CD4-positive, alpha-beta T cell treated with Interleukin-21 for 1 hour (primary cell): ENCODE data around the gene ZSCAN5A.
"Not testable (repeated sequence)": the region's sequence is repeated elsewhere in the genome, so short reads cannot be mapped to it uniquely, and the experiment has no call there.

Experiments used
- DNase-seq: peaks from one replicate; pipeline ENCODE4 v3.0.0-alpha.2; 2020

ZSCAN5A gene

DNA sequence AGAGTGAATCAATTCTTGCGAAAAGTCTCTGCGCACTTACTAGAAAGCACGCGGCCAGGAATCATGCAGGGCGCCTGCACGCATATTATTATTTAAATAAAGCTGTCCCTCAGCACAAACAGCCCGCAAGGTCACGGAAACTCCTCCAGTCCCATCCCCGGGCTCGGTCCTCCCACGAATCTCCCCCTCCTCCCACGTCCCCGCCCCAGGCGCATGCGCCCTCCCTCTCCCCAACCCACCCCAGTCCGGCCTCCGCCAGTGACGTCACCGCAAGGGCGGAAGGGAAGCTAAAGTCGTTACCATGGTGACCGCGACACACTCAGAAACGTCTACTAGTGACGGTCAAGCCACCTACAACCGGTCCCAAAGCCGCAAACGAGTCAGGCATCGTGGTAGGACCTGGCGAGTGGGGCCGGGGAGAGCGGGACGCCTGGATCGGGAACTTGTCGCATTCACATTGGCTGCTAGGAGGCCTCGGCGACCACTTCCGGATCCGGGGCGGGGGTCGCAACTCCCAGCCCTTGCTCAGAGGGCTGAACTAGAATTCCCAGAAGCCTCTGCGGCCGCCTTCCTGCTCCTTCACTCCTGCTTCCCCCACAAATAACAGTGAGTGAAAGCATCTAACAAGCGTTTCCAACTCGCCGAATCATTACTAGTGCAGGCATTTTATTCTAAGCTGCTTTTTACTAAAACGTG, at the start of gene ZSCAN5A:
TSS of gene ZSCAN5A (minus strand) at position 459 of the 696 bp plus-strand sequence. CDS start 89,793 bp downstream, outside the sequence.
- peak; percentile 96 for DNase-seq

DNA sequence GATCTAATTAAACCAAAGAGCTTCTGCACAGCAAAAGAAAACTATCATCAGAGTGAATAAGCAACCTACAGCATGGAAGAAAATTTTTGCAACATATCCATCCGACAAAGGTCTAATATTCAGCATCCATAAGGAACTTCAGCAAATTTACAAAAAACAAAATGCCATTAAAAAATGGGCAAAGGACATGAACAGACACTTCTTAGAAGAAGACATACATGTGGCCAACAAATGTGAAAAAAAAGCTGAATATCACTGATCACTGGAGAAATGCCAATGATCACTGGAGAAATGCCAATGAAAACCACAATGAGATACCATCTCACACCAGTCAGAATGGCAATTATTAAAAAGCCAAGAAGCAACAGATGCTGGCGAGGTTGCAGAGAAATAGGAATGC, 46.2 kb upstream of the ZSCAN5A start:
- no peak for DNase-seq

DNA sequence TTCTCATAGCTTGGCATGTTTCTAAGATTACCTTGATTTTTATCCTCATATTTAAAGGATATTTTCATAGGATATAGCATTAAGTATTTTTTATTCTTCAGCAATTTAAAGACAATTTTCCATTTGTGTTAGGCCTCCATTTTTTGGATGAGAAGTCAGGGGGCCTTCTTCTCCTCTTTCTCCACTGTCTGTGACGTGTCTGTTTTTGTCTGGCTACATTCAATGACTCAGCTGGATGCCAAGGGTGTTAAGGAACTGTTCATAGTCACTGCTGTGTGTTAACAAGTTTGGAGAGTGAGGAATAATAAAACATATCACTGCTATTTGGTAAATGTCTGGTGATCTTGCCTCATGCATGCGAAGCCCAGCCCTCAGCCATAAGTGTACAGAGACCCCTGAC, 42.3 kb upstream of the ZSCAN5A start:
- DNase-seq, result no peak

DNA sequence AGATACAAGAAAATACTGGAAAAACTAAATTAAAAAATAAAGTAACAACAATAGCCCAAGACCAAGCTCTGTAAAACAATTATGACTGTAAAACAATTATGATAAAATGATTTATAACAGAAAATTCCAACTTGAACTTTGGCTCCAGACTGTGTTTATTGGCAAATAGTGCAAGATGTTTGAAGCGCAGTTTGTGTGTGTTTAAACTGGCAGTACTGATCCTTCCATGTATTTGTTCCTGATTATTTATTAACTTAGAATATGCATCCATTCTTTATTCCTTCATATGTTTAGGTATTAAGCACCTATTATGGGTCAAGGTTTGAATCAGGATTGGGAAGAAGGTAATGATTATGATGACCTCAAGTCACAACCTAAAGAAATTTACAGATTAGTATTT, 40.9 kb upstream of the ZSCAN5A start:
- no peak for DNase-seq

- no peak for DNase-seq
Measured at GRCh38 chr19:56351208-56351607, 36.6 kb upstream of the ZSCAN5A start.

DNA sequence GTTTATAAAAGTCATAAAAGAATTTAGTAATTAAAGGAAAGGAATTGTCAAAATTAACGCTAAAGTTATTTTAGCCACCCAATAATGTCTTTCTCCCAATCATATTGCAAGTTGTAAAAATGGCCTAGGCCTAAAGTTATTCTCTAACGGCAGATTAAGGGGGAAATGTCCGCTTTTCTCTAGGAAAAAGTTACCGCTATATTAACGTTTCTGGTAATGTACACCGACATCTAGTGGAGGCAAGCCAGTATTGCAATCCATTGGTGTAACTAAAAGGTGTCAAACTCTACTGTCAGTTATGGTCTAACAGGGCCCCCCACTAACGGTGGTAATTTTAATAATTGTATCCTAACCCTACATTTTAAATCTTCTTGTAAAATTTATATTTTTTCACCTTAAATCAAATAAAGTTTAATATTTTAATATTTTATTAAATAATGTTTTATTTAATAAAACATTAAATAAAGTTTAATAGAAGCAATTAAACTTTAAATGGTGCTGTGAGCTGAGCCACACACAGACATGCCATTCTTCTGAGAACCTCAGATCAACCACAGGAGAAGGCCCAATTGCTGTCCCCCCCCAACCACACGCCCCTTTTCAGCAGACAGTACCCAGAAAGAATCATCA, 35.9 kb upstream of the ZSCAN5A start:
- DNase-seq, result peak; percentile 66

- DNase-seq, result peak; percentile 5
Measured at GRCh38 chr19:56348289-56348877, 33.7 kb upstream of the ZSCAN5A start.

- DNase-seq, result no peak
Measured at GRCh38 chr19:56347163-56347778, 32.6 kb upstream of the ZSCAN5A start.

DNA sequence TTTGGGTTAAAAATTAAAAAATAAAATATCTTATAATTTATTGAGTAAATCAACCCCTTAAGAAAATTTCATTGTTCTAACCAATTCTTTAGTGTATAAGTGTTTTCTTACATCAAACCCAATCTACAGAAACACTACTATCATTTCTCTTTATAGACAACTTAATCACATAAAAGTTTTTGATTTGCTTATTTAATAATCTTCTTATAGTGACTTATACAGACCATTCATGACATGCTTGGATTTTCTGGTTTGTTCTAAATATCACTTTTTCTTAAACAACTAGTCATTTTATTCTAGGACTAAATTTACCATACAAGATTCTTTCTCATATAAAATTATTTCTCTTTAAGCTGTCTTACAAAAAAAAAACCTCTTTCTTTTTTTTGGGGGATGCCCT, 27.3 kb upstream of the ZSCAN5A start:
- no peak for DNase-seq

DNA sequence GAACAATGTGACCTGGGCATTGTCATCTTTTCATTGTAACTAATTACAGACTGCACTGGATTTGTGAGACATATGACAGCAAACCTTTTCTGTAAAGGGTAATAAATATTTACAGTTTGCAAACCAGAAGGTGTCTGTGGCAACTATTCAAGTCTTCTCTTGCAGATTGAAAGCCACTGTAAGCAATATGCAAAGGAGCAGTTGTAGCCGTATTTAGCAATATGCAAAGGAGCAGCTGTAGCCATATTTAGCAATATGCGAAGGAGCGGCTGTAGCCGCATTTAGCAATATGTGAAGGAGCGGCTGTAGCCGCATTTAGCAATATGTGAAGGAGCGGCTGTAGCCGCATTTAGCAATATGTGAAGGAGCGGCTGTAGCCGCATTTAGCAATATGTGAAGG, 24.4 kb upstream of the ZSCAN5A start:
- not testable (repeated sequence) for DNase-seq

GRCh38 chr19:56337077-56337476, 22.4 kb upstream of the ZSCAN5A start:
- DNase-seq, result not testable (repeated sequence)

DNA sequence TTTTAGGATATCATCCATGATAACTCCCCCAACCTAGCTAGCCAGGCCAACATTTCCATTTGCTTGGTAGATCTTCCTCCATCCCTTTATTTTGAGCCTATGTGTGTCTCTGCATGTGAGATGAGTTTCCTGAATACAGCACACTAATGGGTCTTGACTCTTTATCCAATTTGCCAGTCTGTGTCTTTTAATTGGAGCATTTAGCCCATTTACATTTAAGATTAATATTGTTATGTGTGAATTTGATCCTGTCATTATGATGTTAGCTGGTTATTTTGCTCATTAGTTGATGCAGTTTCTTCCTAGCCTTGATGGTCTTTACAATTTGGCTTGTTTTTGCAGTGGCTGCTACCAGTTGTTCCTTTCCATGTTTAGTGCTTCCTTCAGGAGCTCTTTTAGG, 20.7 kb upstream of the ZSCAN5A start:
- DNase-seq, result not testable (repeated sequence)

DNA sequence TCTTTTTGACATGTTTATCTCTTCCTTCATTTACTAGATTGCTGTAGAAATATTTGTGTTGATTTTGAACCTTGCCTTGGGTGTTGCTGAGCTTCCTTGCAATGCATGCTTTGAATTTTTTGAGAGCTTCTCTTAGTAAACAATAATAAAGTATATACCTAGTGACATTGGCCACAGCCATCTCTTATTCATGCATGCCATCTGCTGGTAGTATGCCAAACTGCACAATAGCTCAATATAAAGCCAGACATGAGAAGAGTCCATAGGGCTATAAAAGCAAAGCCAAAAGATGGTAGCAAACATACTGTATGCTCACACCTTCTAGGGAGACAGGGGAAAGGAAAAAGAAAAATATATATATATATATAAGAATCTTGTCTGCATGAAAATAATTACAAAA, 18.9 kb upstream of the ZSCAN5A start:
- DNase-seq, result peak; percentile 63

- no peak for DNase-seq
Measured at GRCh38 chr19:56332695-56333094, 18.1 kb upstream of the ZSCAN5A start.

DNA sequence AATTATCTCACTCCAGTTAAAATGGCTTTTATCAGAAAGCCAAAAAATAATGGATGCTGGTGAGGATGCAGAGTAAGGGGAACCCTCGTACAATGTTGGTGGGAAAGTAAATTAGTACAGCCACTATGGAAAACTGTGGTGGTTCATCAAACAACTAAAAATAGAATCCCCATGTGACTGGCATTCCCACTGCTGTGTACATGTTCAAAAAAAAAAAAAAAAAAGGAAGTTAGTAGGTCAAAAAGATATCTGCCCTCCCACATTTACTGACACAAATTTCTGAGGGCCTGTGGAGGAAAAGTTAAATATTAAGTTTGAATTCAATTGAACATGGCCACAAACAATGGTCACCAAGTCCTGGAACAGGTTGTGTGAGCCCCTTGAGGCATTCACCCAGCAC, 9.8 kb upstream of the ZSCAN5A start:
- DNase-seq, result no peak

- DNase-seq, result no peak
Measured at GRCh38 chr19:56321989-56322440, 7.4 kb upstream of the ZSCAN5A start.

DNA sequence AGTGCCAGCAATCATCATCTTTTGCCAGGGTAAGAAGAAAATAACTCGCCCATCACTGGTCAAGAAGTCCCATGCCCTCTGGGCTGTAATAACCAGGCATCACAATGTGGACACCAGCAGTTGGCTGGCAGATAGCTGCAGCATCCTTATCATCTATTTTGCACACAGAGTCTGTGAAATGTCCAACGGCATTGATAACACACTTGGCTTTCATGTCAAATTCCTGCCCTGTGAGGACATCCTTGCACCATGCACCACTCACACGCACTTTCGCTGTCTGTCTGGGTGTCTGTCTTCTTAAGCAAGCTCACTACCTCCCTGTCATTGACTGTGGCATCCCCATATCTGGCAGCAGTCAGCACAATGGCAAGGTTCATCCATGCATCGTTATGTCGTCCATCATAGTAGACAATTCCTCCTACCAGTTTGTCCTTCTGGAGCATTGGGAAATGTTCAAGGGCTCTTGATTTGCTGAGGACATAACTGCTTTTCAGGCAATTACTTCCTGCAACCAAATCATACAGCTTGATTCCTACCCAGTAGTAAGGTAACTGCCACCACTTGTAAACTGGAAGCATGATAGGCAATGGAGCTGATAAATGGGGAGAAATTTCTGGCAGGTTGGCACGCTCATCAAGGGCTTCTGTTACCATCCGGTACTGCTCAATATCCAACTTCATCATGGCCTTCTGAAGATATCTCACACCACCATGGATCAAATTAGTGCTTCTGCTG, 6.8 kb upstream of the ZSCAN5A start:
- DNase-seq, result no peak

DNA sequence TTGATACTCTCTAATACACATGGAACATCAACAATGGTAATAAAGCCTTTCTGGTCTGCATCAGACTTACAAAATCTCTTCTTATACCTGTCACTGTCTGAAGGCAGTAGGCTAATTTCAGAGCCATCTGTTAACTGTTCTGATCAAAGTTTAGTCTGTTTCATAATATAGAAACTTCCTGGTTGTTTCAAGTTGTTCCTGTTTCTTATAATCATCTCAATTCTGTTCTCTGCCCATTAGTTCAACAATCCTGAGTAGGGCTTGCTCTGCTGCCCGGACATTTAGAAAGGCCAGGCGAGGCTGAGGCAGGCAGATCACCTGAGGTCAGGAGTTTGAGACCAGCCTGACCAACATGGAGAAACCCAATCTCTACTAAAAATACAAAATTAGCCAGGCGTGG, 5.4 kb upstream of the ZSCAN5A start:
- DNase-seq, result no peak

GRCh38 chr19:56317749-56318148, 3.1 kb upstream of the ZSCAN5A start:
- DNase-seq, result no peak

GRCh38 chr19:56316728-56317127, 2.1 kb upstream of the ZSCAN5A start:
- DNase-seq, result no peak

GRCh38 chr19:56315077-56315828, 614 bp upstream of the ZSCAN5A start:
- peak; percentile 97 for DNase-seq

- DNase-seq, result no peak
Measured at GRCh38 chr19:56314018-56314380, 640 bp downstream of the ZSCAN5A start.
